LNCaP clone FGC (cell line): ENCODE results near the gene PCNT.

Experiments used
- DNase-seq: peaks from one replicate; pipeline ENCODE4 v3.0.0-alpha.2; 2011; ENCODE audit warnings: low read depth
- H3K4me3 ChIP-seq: 2 replicates; pipeline ENCODE4 v1.5.1; 2011; ENCODE audit warnings: mild to moderate bottlenecking, low read depth, low read length, control low read depth
- TF ChIP-seq, protein P1 (sequence below): IDR thresholded peaks from 2 replicates; pipeline ENCODE4 v1.5.1; 2012; ENCODE audit warnings: mild to moderate bottlenecking; ENCODE audit not compliant: control insufficient read depth, insufficient read depth; ENCODE audit errors: extremely low read depth

PCNT gene

DNA sequence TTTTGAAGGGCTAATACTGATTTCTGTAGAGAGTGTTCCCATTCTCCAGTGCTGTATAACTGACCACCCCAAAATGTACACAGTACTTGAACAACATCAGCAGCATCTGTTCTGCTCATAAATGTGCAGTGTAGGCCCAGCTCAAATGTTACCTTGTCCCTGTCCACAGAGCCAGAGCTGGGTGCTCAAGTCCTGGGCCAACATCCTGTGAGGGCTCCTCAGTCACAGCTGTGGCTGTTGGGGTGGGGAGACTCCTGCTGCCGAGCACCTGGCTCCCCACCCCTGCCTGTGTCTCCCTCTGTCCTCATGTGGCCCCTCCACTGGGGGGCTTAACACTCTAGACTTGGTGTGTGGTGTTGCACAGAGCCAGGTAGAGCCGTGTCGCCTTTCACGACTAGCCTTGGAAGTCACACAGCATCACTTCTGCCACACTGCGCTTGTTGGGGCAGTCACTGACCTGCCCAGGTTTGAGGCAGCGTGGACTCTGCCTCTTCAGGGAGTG lies 165.3 kb downstream of the PCNT start:
- TF ChIP-seq, protein P1, sequence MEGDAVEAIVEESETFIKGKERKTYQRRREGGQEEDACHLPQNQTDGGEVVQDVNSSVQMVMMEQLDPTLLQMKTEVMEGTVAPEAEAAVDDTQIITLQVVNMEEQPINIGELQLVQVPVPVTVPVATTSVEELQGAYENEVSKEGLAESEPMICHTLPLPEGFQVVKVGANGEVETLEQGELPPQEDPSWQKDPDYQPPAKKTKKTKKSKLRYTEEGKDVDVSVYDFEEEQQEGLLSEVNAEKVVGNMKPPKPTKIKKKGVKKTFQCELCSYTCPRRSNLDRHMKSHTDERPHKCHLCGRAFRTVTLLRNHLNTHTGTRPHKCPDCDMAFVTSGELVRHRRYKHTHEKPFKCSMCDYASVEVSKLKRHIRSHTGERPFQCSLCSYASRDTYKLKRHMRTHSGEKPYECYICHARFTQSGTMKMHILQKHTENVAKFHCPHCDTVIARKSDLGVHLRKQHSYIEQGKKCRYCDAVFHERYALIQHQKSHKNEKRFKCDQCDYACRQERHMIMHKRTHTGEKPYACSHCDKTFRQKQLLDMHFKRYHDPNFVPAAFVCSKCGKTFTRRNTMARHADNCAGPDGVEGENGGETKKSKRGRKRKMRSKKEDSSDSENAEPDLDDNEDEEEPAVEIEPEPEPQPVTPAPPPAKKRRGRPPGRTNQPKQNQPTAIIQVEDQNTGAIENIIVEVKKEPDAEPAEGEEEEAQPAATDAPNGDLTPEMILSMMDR: no peak

GRCh38 chr21:46489800-46490199 lies 165.8 kb downstream of the PCNT start:
- DNase-seq: no peak
- H3K4me3 ChIP-seq: no peak overlapping the region
- TF ChIP-seq, protein P1: no peak

More for the DNA sequence above, 165.3 kb downstream of the PCNT start:
- no peak overlapping the region for H3K4me3 ChIP-seq
- no peak for DNase-seq

- H3K4me3 ChIP-seq: no peak overlapping the region
- DNase-seq: no peak
- TF ChIP-seq, protein P1: no peak
These were observed 167.6 kb downstream of the PCNT start for GRCh38 chr21:46491553-46491952.

GRCh38 chr21:46492851-46493250 lies 168.9 kb downstream of the PCNT start:
- H3K4me3 ChIP-seq: no peak overlapping the region
- TF ChIP-seq, protein P1: no peak
- DNase-seq: no peak

DNA sequence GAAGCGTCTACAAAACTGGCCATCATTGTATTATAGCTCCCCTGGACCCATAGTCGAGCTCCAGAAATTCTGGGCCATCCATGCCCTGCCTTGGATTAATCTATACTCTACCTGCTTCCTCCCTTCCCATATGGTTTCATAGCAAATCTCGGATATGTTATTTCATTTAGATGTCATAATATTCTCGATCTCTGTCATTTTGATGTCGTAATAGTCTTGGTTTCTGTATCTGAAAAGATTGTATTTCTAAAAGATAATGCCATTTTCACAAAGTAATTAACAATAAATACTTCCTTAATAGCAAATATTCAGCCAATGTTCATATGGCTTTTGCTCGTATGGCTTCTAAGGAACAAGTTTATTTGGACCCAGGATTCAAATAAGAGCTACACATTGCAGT lies 169.9 kb downstream of the PCNT start:
- TF ChIP-seq, protein P1: no peak
- DNase-seq: no peak
- H3K4me3 ChIP-seq: no peak overlapping the region
